Stimulated activated CD8-positive, alpha-beta memory T cell treated with anti-CD3 and anti-CD28 coated beads, Interleukin-15, amount 100 ng/mL, for 24 hours (primary cell): ENCODE data around the gene SLC22A15.
"Not testable (repeated sequence)": the region's sequence is repeated elsewhere in the genome, so short reads cannot be mapped to it uniquely, and the experiment has no call there.

ENCODE experiments used
- DNase-seq: peaks from one replicate; pipeline ENCODE4 v3.0.0-alpha.2; 2020; ENCODE audit warnings: low read depth

SLC22A15 gene

GRCh38 chr1:115976062-115976920 lies at the start of gene SLC22A15:
TSS of gene SLC22A15 (plus strand) at chr1:115976513. CDS start at chr1:115976628, 115 bp downstream.
- no peak for DNase-seq

GRCh38 chr1:115927971-115928370 lies 48.3 kb upstream of the SLC22A15 start:
- DNase-seq, result no peak

- DNase-seq, result no peak
These were observed 46.4 kb upstream of the SLC22A15 start for GRCh38 chr1:115929881-115930280.

- no peak for DNase-seq
These were observed 42.7 kb upstream of the SLC22A15 start for GRCh38 chr1:115933625-115934024.

- DNase-seq, result no peak
These were observed 36.9 kb upstream of the SLC22A15 start for GRCh38 chr1:115939455-115939854.

- DNase-seq, result no peak
These were observed 30.2 kb upstream of the SLC22A15 start for GRCh38 chr1:115946116-115946515.

- no peak for DNase-seq
These were observed 27.2 kb upstream of the SLC22A15 start for GRCh38 chr1:115949156-115949555.

- DNase-seq, result no peak
These were observed 24.8 kb upstream of the SLC22A15 start for GRCh38 chr1:115951560-115951959.

- no peak for DNase-seq
These were observed 23.8 kb upstream of the SLC22A15 start for GRCh38 chr1:115952547-115952946.

- no peak for DNase-seq
These were observed 23.1 kb upstream of the SLC22A15 start for GRCh38 chr1:115953180-115953579.

GRCh38 chr1:115954684-115955083 lies 21.6 kb upstream of the SLC22A15 start:
- DNase-seq, result no peak

- DNase-seq, result no peak
These were observed 21.1 kb upstream of the SLC22A15 start for GRCh38 chr1:115955228-115955627.

- no peak for DNase-seq
These were observed 17.4 kb upstream of the SLC22A15 start for GRCh38 chr1:115958866-115959265.

GRCh38 chr1:115969509-115969908 lies 6.8 kb upstream of the SLC22A15 start:
- DNase-seq, result no peak

- DNase-seq, result not testable (repeated sequence)
These were observed 4.5 kb upstream of the SLC22A15 start for GRCh38 chr1:115971778-115972177.

GRCh38 chr1:115973154-115973553 lies 3.2 kb upstream of the SLC22A15 start:
- DNase-seq, result no peak

GRCh38 chr1:115975569-115976061 lies 698 bp upstream of the SLC22A15 start:
- no peak for DNase-seq

GRCh38 chr1:115976921-115977498 lies 697 bp downstream of the SLC22A15 start:
- no peak for DNase-seq

- no peak for DNase-seq
These were observed 1.4 kb downstream of the SLC22A15 start for GRCh38 chr1:115977499-115978258.

GRCh38 chr1:115978292-115978941 lies 2.1 kb downstream of the SLC22A15 start:
- DNase-seq, result no peak

GRCh38 chr1:115980156-115980555 lies 3.8 kb downstream of the SLC22A15 start:
- DNase-seq, result no peak
